Uterus (tissue), 4 donors: ENCODE data around the gene CCDC102B. TPM values are rescaled to one million over a fixed set of nuclear protein-coding genes. Genes with fewer than 3 reads are reported as not detected.

Experiments
- DNase-seq, 2 donors: peaks; one replicate each; pipeline ENCODE4 v3.0.0-alpha.2; 2019 to 2020
- H3K27ac ChIP-seq, 2 donors: fragments of 200-600 bp; sonication (generic); 1 replicate in 1 of 2; 2 replicates in 1 of 2; pipeline ENCODE4 v1.5.1; 2016 to 2018
- H3K27me3 ChIP-seq, 2 donors: fragments of 200-600 bp; sonication (generic); one replicate each; pipeline ENCODE4 v1.5.1; 2018 to 2019; ENCODE audit warnings: control low read depth in 1 of 2
- H3K36me3 ChIP-seq, 2 donors: fragments of 200-600 bp; sonication (generic); one replicate each; pipeline ENCODE4 v1.5.1; 2019; ENCODE audit warnings: control low read depth in 1 of 2
- H3K4me1 ChIP-seq, 2 donors: fragments of 200-600 bp; sonication (generic); one replicate each; pipeline ENCODE4 v1.5.1; 2018 to 2019; ENCODE audit warnings: control low read depth in 1 of 2
- H3K4me3 ChIP-seq, 2 donors: fragments of 200-600 bp; sonication (generic); 1 replicate in 1 of 2; 2 replicates in 1 of 2; pipeline ENCODE4 v1.5.1; 2018 to 2019; ENCODE audit warnings: mild to moderate bottlenecking in 1 of 2
- H3K9me3 ChIP-seq, 2 donors: fragments of 200-600 bp; sonication (generic); one replicate each; pipeline ENCODE4 v1.5.1; 2019; ENCODE audit warnings: control low read depth in 1 of 2
- CTCF ChIP-seq, 4 experiments: fragments of 200-600 bp in 2 of 4; fragments of 450-650 bp in 2 of 4; sonication (generic) in 2 of 4; IDR thresholded peaks; one replicate each; pipeline ENCODE4 v1.5.1; 2016 to 2019; ENCODE audit warnings: antibody characterized with exemption in 4 of 4, mild to moderate bottlenecking in 2 of 4, moderate library complexity in 1 of 4
- POLR2A ChIP-seq, 2 donors: fragments of 450-650 bp; IDR thresholded peaks; one replicate each; pipeline ENCODE4 v1.6.1; 2016; ENCODE audit warnings: antibody characterized with exemption in 2 of 2, mild to moderate bottlenecking in 1 of 2, moderate library complexity in 1 of 2
- intact Hi-C: fragments of 100-400 bp; cut with DNase I; formaldehyde crosslinking; loops from one replicate; pipeline ENCODE4 v1.15.1; 2023; ENCODE audit warnings: low total_unique reads
- total RNA-seq, 4 donors: library from RNA; depleted of rRNA in 3 of 4; stranded (reverse); fragments of >200 nt in 3 of 4; gene quantifications; one replicate each; pipeline versions ENCODE4 v1.1.0 to v1.2.4, GENCODE V29; 2014 to 2023
- donor health status: DM: yes; HTN: yes; CAD: no.

The CCDC102B gene
- total RNA-seq, 4 donors from 2014 or later: 0.77 to 39.7 (median 3.2) TPM; not detected in 1

GRCh38 chr18:68928762-68929675 is 131.1 kb downstream of the CCDC102B start:
- Histone ChIP-seq H3K4me3 (no peak overlapping the region), H3K4me1 (no peaks in the 10 kb centered on the region), H3K27ac (no peak overlapping the region), H3K9me3 (no peaks in the 10 kb centered on the region), H3K27me3 (no peaks in the 10 kb centered on the region), H3K36me3 (no peaks in the 10 kb centered on the region)
- no peak for DNase-seq
- intact Hi-C loops: no loop called here
- no peak for TF ChIP-seq CTCF (IDR thresholded peaks at IDR 0.05)
- no peak for TF ChIP-seq POLR2A (IDR thresholded peaks at IDR 0.05)

- no peak overlapping the region for H3K4me3 ChIP-seq
- DNase-seq: no peak
- intact Hi-C loops: no loop called here
- no peaks in the 10 kb centered on the region for H3K27me3 ChIP-seq
- no peaks in the 10 kb centered on the region for H3K36me3 ChIP-seq
- H3K9me3 ChIP-seq: no peaks in the 10 kb centered on the region
- H3K27ac ChIP-seq: no peak overlapping the region
- H3K4me1 ChIP-seq: no peaks in the 10 kb centered on the region
- TF ChIP-seq CTCF (IDR thresholded peaks at IDR 0.05) (no peak), POLR2A (IDR thresholded peaks at IDR 0.05) (no peak)
Measured at GRCh38 chr18:68935686-68936085, 137.8 kb downstream of the CCDC102B start.

- no peak for DNase-seq
- Histone ChIP-seq H3K36me3 (no peaks in the 10 kb centered on the region), H3K9me3 (no peaks in the 10 kb centered on the region), H3K27me3 (no peaks in the 10 kb centered on the region), H3K4me3 (no peak overlapping the region), H3K27ac (no peak overlapping the region), H3K4me1 (no peaks in the 10 kb centered on the region)
- TF ChIP-seq POLR2A (IDR thresholded peaks at IDR 0.05) (no peak), CTCF (IDR thresholded peaks at IDR 0.05) (no peak)
- intact Hi-C loops: no loop called here
Measured at GRCh38 chr18:68937029-68937599, 139.2 kb downstream of the CCDC102B start.

DNA sequence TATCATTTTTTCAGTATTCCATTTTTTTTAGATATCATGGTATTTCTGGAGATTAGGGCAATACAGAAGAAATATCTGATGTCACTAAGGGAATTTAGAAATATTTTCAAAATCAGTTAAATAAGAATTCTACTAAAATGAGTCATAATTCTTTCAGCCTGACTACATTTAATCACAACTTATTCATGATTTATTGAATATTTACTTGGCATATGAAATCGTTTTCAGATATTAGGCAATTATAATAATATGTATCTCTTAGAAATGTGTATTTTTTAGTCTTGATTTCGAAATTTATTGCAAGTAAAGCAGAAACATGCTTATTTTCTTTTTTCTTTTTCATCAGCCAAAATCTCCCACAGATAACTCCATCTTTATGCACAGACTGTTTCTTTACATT is 142.2 kb downstream of the CCDC102B start:
- H3K4me3 ChIP-seq: no peak overlapping the region
- intact Hi-C loops: no loop called here
- H3K27ac ChIP-seq: no peak overlapping the region
- no peaks in the 10 kb centered on the region for H3K36me3 ChIP-seq
- no peak for DNase-seq
- H3K4me1 ChIP-seq: no peaks in the 10 kb centered on the region
- no peaks in the 10 kb centered on the region for H3K9me3 ChIP-seq
- no peaks in the 10 kb centered on the region for H3K27me3 ChIP-seq
- no peak for TF ChIP-seq CTCF (IDR thresholded peaks at IDR 0.05)
- no peak for TF ChIP-seq POLR2A (IDR thresholded peaks at IDR 0.05)

GRCh38 chr18:68940754-68941153 is 142.9 kb downstream of the CCDC102B start:
- Histone ChIP-seq H3K36me3 (no peaks in the 10 kb centered on the region), H3K9me3 (no peaks in the 10 kb centered on the region), H3K27me3 (no peaks in the 10 kb centered on the region), H3K4me3 (no peak overlapping the region), H3K4me1 (no peaks in the 10 kb centered on the region), H3K27ac (no peak overlapping the region)
- intact Hi-C loops: no loop called here
- TF ChIP-seq CTCF (IDR thresholded peaks at IDR 0.05): no peak
- TF ChIP-seq POLR2A (IDR thresholded peaks at IDR 0.05): no peak
- no peak for DNase-seq
